Effector CD4-positive, alpha-beta T cell (primary cell): Measurements from ENCODE around the gene APBA2.

Experiments used
- DNase-seq: peaks from one replicate; pipeline ENCODE4 v3.0.0-alpha.2; 2020

The APBA2 gene

DNA sequence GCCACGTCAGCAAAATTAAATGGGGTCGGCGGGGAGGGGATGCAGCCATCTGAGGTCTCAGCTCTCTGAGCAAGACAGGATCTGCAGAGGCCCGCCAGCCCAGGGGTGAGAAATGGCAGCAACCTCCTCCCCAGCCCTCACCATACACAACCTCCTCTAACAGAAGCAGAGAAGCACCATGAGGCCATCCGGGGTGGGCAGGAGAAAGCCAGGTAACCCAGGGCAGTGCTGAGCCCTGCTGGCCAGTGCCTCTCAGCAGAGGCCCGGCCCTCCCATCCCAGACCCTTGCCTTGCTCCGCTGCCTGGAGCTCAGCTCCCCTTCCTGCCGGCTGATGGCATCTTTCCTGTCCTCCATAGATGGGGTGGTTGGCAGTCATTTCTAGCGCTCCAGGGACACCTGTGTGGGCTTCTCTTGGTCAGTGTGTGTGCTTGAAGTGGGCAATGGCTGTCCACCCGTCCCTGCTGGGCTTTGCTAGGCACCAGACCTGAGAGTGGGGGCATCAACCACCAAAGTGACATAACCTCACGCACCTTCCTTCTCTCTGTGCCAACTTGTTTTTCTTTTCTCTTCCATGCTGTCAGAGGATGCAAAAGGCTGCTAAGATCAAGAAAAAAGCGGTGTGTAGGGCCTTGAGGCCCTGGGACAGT is 208.0 kb downstream of the APBA2 start:
- no peak for DNase-seq

DNA sequence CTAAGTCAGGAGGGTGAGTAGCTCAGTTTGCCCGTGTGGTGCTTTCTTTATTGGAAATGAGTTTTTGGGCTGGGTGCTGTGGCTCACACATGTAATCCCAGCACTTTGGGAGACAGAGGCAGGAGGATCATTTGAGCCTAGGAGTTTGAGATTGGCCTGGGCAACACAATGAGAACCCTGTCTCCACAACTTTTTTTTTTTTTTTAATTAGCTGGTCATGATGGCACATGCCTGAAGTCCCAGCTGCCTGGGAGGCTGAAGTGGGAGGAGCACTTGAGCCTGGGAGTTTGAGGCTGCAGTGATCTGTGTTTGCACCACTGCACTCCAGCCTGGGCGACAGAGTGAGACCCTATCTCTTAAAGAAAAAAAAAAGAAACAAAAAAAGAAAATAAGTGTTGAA is 208.9 kb downstream of the APBA2 start:
- no peak for DNase-seq

DNA sequence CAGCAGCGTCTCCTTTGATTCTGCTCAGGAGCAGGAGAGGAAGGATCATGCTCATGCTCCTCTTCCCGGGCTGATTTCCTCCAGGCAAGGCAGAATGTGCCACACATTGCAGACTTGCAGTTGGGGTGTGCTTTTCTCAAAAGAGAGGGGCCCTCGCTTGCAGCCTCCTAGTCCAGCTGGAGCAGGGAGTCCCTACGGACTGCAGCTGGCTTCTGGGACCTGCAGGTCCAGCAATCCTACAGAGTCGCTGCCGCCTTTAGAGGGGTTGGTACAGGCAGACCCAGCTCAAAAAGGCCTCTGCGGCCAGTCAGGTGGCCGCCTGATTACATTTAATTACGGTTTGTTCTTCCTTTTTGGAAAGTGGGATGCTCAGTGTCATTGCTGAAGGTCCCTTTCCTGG is 210.0 kb downstream of the APBA2 start:
- no peak for DNase-seq

- no peak for DNase-seq
Observed at GRCh38 chr15:29097168-29097567, 211.4 kb downstream of the APBA2 start.

DNA sequence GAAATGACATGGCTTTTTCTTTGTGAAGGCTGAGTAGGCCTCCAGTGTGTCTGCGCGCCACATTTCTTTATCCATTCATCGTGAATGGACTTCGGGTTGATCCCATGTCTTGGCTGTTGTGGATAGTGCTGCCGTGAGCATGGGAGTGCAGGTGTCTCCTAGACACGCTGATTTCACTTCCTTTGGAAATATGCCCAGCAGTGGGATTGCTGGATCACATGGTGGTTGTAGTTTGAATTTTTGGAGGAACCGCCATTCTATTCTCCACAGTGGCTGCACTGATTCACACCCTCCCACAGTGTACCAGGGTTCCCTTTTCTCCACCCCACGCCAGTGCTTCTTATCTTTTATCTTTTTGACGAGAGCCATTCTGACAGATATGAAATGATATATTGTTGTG is 212.2 kb downstream of the APBA2 start:
- no peak for DNase-seq

DNA sequence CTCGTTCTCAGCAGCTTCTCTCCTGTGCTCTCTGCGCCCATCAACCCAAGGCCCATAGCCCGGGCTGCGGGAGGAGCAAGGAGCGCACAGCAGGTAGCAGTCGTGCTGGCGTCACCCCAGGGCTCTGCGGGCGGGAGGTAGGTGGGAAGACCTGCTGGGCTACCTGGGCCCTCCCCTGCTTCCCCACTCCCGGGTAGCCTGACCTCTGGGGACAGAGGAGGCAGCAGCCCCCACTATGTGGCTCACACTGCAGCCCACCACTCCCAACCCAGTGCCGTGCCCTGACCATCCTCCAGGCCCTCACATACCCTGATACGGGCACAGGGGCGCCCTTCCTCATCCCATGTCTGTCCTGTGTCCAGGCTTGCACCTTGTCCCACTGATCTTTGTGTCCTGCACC is 212.9 kb downstream of the APBA2 start:
- DNase-seq = no peak

- DNase-seq = no peak
Observed at GRCh38 chr15:29099131-29099880, 213.5 kb downstream of the APBA2 start.

- DNase-seq = no peak
Observed at GRCh38 chr15:29100486-29101000, 214.8 kb downstream of the APBA2 start.

GRCh38 chr15:29101491-29101890 is 215.7 kb downstream of the APBA2 start:
- DNase-seq = no peak

GRCh38 chr15:29102173-29102794 is 216.5 kb downstream of the APBA2 start:
- peak; percentile 45 for DNase-seq

DNA sequence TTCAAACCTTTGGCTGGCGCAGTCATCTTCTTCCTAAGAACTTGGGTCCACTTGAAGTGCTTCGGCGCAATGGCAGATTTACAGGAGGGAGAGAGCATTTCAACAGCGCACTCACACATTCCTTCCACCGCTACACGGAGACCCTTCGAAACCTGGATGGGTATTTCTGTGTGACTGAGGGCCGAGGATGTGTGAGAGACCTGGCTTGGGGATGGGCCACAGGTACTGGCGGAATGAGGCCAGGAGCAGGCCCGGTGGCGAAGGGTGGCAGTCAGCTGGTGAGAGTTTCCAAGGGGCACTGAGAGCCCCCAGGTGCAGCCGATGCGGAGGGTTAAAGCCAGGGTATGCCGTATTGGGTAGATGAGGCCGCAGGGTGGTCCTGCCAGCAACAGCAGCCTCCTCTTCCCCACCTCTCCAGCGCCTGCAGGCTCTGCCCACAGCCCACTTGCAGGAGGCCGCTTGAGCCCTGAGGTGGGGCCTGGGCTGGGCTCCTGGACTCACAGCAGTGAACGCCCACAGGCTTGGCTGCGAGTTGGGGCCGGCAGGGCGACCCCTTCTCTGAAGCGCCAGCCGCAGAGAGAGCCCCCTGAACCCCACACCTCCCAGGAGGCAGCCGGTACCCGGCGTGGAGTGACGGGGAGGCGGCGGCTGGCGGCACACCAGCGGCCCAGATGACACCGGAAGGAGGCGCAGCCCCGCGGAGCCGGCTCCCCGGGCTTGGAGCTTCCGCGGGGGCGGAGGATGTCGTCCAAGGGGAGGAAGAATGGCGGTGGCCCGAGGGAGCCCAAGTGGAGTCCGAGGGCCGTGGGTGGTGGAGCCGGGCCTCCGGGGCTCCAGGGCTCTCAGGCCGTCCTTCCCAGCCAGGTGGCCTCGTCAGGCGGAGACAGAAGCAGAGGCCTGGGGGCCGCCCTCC is 217.4 kb downstream of the APBA2 start:
- no peak for DNase-seq

- peak; percentile 16 for DNase-seq
Observed at GRCh38 chr15:29103824-29104565, 218.2 kb downstream of the APBA2 start.

DNA sequence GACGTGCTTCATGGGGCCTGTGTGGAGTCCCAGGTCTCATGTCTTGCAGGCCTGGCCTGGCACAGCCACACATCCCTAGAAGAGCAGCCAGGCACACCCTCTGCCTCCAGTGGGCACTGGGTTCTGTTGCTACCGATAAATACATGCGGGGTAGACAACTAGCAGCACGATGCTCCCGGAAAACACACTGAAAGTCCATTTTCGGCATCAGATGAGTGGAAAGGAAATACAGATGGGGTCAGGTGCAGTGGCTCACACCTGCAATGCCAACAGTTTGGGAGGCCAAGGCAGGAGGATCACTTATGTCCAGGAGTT is 218.7 kb downstream of the APBA2 start:
- no peak for DNase-seq

DNA sequence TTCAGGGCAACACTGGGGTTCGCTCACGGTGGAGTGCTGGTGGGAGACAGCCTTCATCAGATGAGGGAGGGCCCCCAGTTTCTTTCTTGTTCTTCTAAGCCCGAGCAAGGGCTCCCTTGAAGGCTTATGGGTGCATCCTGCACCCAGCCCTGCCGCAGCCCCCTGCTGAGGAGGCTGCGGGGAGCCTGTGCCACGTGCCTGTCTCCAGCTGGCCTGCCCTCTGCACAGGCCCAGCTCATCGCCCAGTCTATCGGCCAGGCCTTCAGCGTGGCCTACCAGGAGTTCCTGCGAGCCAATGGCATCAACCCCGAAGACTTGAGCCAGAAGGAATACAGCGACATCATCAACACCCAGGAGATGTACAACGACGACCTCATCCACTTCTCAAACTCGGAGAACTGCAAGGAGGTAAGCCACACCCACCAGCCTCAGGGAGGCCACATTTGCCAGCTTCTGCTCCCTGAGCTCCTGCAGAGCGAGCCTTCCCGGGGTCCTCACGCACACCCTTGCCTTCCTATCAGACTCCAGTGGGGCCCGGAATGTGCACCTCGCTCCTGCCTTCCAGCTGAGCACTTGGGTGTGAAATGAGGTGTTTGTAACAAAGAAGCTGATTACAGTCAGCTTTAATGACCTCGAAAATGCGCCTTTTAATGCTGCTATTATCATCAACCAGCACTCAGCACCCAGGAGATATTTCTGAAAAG is 219.5 kb downstream of the APBA2 start:
- no peak for DNase-seq

- no peak for DNase-seq
Observed at GRCh38 chr15:29106116-29106515, 220.3 kb downstream of the APBA2 start.

DNA sequence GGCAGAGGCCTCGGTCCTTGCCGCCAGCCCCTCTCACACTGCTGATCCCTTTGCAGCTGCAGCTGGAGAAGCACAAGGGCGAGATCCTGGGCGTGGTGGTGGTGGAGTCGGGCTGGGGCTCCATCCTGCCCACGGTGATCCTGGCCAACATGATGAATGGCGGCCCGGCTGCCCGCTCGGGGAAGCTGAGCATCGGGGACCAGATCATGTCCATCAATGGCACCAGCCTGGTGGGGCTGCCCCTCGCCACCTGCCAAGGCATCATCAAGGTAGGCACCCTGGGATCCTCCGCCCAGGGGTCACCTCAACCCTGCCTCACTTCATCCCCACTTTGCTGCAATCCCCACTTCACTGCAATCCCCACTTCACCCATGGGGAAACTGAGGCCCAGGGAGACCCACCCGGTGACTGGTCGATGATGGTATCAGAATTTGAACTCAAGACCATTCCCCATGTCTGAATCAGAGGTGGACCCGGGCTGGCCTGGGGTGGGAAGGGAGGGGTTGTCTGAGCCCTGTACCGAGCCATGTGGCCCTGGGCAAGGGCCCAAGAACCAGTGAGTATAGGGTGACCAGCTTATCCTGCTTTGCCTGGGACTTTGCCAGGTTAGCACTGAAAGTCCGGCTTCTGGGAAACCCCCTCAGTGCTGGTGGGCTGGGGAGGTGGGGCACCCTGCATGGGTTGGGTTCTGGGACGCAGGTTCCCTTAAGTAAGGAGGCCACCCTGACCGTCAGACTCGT is 220.9 kb downstream of the APBA2 start:
- DNase-seq = no peak

- no peak for DNase-seq
Observed at GRCh38 chr15:29107291-29107890, 221.6 kb downstream of the APBA2 start.

GRCh38 chr15:29107971-29108645 is 222.3 kb downstream of the APBA2 start:
- no peak for DNase-seq

DNA sequence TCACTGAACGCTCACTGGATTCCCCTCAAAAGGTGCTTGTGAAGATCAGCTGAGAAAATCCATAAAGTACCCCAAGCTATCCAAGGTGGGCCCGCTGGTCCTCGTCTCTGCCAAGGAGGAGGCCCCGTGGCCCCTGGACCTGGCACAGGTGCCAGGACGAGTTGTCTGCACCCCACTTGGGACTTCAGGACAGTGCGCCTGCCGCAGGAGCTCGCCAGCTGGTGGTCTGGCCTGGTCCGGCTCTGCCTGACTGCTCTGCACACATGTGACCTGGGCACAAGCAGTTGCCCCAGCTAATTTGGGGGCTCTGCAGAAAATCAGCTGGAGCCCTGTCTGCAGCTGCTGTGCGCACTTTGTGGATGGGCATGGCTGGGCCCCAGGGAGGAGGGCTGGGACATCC is 224.0 kb downstream of the APBA2 start:
- no peak for DNase-seq

DNA sequence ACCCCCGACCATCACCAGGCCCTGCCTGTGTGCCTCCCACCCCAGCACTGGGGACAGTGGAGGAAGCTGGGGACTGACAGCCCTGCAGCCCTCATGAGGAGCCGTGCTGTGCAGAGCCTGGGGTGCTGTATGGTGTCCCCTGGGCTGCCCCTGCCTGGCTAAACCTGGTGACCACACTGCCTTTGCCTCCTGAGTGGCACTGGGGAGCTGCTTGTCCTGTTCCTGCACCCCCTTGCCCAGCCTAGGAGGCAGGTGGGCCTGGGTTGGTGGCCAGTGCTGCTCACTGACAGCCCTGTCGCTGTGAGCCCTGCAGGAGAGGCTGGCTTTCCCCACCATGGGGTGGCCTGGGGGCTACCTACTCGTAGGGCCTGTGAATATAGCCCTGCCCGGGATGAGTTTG is 224.4 kb downstream of the APBA2 start:
- DNase-seq = no peak
